Colonic mucosa (tissue), 4 donors: ENCODE measurements around the gene PDZK1IP1. TPM values are rescaled to one million over a fixed set of nuclear protein-coding genes. Genes with fewer than 3 reads are reported as not detected.
A peak's percentile ranks its signal among the peaks of the same experiment; 100 is the strongest.

Experiments used
- DNase-seq: peaks from one replicate; pipeline ENCODE4 v3.0.0-alpha.2; 2020
- H3K27ac ChIP-seq: fragments of 200-600 bp; one replicate; pipeline ENCODE4 v1.8.0; 2021
- H3K27me3 ChIP-seq: fragments of 200-600 bp; one replicate; pipeline ENCODE4 v1.8.0; 2021
- H3K36me3 ChIP-seq: fragments of 200-600 bp; one replicate; pipeline ENCODE4 v1.8.0; 2021
- H3K4me1 ChIP-seq: fragments of 200-600 bp; one replicate; pipeline ENCODE4 v1.8.0; 2021; ENCODE audit warnings: mild to moderate bottlenecking
- H3K4me3 ChIP-seq: fragments of 200-600 bp; one replicate; pipeline ENCODE4 v1.8.0; 2021
- H3K9ac ChIP-seq, 2 donors: one replicate each; pipeline ENCODE4 v1.7.0; 2013; ENCODE audit warnings: control low read depth in 2 of 2, low read depth in 2 of 2, low read length in 2 of 2
- H3K9me3 ChIP-seq: fragments of 200-600 bp; one replicate; pipeline ENCODE4 v1.8.0; 2021
- intact Hi-C: fragments of 100-400 bp; cut with DNase I; formaldehyde crosslinking; loops from one replicate; pipeline ENCODE4 v1.14.1; 2022
- total RNA-seq, 2 donors: library from RNA; stranded (reverse); fragmentation: NEBNext Ultra II Directional in 1 of 2; extraction: Animal tissue kit (Norgen Biotek cat#: 25700) in 1 of 2; gene quantifications; one replicate each; pipeline ENCODE4 v1.2.1, GENCODE V29; 2021
- TF ChIP-seq, protein P1 (sequence below): fragments of 200-600 bp; IDR thresholded peaks from one replicate; pipeline ENCODE4 v1.8.0; 2022; ENCODE audit warnings: antibody characterized with exemption, mild to moderate bottlenecking
- donor health status: healthy.
- donor health status: DM: no; HTN: no; CAD: no.
- donor health status: DM: no; HTN: no; CAD: no.

The PDZK1IP1 gene
- total RNA-seq, 2 donors from 2014 or later = 40.6 to 85.2 TPM

DNA sequence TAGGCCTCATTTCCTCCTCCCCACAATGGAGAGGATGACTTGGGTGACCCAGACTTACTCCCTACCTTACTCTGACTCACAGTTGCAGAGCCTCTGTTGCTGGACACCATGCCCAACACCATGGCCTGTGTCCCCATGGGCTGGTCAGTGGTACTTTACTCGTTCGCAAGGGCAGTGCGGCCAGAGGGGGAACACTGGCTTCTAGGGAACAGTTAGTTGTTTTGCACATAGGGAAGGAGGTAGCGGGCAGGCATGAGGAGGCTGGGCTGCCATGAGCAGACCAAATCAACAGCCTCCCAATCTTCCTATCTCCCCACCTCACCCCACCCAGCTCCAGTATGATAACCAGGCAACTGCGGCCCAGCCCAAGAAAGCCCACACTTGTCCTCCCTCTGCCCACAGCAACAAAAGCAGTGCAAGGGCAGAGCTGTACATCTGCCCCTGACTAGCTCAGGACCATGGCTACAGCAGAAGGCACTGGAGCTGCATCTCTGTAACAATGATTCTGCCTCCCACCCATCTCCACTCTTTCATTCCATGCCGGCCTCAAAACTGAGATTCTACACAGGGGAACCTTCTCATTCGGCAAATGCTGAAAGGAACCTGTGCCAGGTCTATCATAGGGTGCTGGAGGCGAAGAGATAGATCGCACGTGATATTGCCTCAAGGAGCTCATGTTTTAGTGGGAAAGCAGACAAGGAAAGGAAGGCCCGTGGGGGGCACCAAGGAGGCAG lies 23.6 kb upstream of the PDZK1IP1 start:
- Histone ChIP-seq H3K27me3 (no peaks in the 10 kb centered on the region), H3K4me3 (no peak overlapping the region), H3K4me1 (no peaks in the 10 kb centered on the region), H3K27ac (no peak overlapping the region), H3K36me3 (no peaks in the 10 kb centered on the region), H3K9ac (no peak overlapping the region), H3K9me3 (no peaks in the 10 kb centered on the region)
- TF ChIP-seq, protein P1, sequence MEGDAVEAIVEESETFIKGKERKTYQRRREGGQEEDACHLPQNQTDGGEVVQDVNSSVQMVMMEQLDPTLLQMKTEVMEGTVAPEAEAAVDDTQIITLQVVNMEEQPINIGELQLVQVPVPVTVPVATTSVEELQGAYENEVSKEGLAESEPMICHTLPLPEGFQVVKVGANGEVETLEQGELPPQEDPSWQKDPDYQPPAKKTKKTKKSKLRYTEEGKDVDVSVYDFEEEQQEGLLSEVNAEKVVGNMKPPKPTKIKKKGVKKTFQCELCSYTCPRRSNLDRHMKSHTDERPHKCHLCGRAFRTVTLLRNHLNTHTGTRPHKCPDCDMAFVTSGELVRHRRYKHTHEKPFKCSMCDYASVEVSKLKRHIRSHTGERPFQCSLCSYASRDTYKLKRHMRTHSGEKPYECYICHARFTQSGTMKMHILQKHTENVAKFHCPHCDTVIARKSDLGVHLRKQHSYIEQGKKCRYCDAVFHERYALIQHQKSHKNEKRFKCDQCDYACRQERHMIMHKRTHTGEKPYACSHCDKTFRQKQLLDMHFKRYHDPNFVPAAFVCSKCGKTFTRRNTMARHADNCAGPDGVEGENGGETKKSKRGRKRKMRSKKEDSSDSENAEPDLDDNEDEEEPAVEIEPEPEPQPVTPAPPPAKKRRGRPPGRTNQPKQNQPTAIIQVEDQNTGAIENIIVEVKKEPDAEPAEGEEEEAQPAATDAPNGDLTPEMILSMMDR = no peak
- intact Hi-C loops = no loop called here
- no peak for DNase-seq

DNA sequence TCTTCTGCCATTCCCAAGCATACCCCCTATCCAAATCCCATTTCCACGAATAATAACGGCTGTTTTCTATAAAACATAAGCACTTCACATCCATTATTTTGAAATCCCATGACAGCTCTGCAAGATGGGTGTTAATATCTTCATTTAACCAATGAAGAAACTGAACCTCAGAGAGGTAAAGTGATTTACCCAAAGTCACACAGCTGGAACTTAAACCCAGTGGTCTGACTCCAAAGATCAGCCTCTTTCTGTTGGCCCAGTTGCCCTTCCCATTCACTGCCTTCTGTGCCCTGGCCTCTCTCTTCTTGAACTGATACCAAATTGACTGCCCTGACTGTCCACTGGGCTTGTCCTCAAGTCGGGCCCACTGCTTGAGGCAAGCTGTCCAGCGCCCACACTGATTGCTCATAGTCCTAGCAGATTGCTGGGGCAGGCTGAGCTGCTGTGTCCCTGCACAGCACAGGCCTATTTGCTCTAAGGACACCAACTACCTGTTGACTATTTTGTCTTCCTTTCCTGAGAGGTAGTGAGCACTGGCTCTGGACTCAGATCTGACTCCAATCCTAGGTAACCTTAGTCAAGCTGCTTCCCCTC lies 22.9 kb upstream of the PDZK1IP1 start:
- Histone ChIP-seq H3K36me3 (no peaks in the 10 kb centered on the region), H3K4me1 (no peaks in the 10 kb centered on the region), H3K9ac (no peak overlapping the region), H3K27me3 (no peaks in the 10 kb centered on the region), H3K27ac (no peak overlapping the region), H3K4me3 (no peak overlapping the region), H3K9me3 (no peaks in the 10 kb centered on the region)
- intact Hi-C loops = no loop called here
- DNase-seq = no peak
- TF ChIP-seq, protein P1 = no peak

DNA sequence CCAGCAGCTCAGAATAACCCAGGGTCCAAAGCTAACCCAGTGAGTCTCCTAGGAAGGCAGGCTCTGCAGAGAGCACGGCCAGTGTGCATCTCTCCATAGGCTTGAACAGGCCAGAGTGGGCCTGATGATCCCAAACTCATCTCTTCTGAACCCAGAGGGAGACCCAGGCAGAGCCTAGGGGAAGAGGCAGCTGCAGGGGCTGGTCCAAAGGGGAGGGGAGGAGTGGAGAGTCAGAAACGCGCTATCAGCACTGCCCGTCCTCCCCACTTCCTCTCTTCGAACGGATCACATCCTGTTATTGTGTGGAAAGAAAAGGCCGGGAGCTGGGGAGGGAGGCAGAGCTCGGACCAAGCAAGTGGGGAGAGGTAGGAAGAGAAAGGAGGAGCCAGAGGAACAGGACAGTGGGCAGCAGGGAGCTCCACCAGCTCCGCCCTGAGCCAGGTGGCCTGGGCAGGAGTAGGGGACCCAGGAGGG lies 22.0 kb upstream of the PDZK1IP1 start:
- Histone ChIP-seq H3K9me3 (no peaks in the 10 kb centered on the region), H3K27ac (no peak overlapping the region), H3K36me3 (no peaks in the 10 kb centered on the region), H3K27me3 (no peaks in the 10 kb centered on the region), H3K4me3 (no peak overlapping the region), H3K9ac (no peak overlapping the region), H3K4me1 (no peaks in the 10 kb centered on the region)
- TF ChIP-seq, protein P1 = no peak
- intact Hi-C loops = no loop called here
- DNase-seq = peak; percentile 28

DNA sequence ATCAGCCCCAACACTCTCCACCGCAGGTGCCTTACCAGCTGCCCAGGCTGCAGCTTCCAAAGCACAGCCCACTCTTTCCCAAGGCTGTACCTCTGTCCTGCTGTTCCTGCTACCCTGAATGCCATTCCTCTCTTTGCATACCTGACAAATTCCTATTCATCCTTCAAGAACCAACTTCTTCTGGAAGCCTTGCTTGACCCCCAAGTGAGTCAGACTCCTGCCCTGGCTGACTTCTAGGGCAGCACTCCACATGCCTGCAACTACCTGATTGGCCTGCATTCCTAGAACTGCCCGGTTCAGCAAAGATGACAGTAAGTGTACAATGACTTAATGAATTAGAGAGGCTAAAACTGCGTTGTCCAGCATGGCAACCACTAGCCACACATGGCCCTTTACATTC lies 20.8 kb upstream of the PDZK1IP1 start:
- Histone ChIP-seq H3K9ac (no peak overlapping the region), H3K4me3 (no peak overlapping the region), H3K27me3 (no peaks in the 10 kb centered on the region), H3K36me3 (no peaks in the 10 kb centered on the region), H3K27ac (no peak overlapping the region), H3K9me3 (no peaks in the 10 kb centered on the region), H3K4me1 (no peaks in the 10 kb centered on the region)
- intact Hi-C loops = no loop called here
- TF ChIP-seq, protein P1 = no peak
- no peak for DNase-seq

DNA sequence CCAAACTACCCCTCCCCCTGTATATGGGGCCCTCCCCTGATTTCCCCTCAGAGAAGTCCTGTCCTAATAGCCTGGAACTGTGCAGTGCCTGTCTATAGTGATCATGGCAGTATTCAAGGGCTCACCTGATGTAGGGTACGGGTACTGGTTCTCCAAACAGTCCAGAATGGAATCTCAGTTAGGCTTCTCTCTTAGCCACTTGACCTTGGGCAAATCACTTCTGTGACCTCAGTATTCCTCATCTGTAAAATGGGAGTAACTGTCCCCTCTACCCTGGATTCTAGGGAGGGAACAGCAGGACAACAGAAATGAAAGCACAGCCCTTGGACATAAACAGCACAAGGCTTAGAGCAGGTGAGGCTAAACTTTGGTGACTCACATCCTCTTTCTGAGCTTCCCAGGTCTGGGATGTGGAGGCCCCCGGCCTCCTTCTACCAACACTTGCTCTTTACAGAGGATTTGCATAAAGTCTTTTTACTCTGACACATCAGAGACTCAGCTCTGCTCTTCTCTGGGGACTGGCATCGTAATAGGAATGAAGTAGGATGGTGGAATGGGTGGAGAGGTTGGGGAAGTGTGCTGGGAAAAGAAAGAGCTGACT lies 20.0 kb upstream of the PDZK1IP1 start:
- DNase-seq = no peak
- H3K9me3 ChIP-seq = no peaks in the 10 kb centered on the region
- intact Hi-C loops = no loop called here
- H3K27me3 ChIP-seq = no peaks in the 10 kb centered on the region
- TF ChIP-seq, protein P1 = no peak
- H3K4me3 ChIP-seq = no peak overlapping the region
- H3K27ac ChIP-seq = no peak overlapping the region
- no peaks in the 10 kb centered on the region for H3K4me1 ChIP-seq
- no peaks in the 10 kb centered on the region for H3K36me3 ChIP-seq
- no peak overlapping the region for H3K9ac ChIP-seq
